Body of pancreas (tissue), 4 donors: ENCODE measurements around the gene PALLD. TPM values are rescaled to one million over a fixed set of nuclear protein-coding genes. Genes with fewer than 3 reads are reported as not detected.

Experiments
- ATAC-seq: fragments of 150-250 bp; one replicate; pipeline ENCODE4 v1.9.1; 2016
- DNase-seq, 4 donors: peaks; one replicate each; pipeline ENCODE4 v3.0.0-alpha.2; 2019
- H3K27ac ChIP-seq, 4 donors: fragments of 200-600 bp; sonication (generic); 1 replicate in 3 of 4; 2 replicates in 1 of 4; pipeline versions ENCODE4 v1.5.1 to v1.6.1; 2016 to 2019; ENCODE audit warnings: mild to moderate bottlenecking in 1 of 4, mixed read lengths in 1 of 4, moderate library complexity in 1 of 4
- H3K27me3 ChIP-seq, 2 donors: fragments of 200-600 bp; sonication (generic); one replicate each; pipeline ENCODE4 v1.6.0; 2016; ENCODE audit warnings: mild to moderate bottlenecking in 1 of 2
- H3K36me3 ChIP-seq, 2 donors: fragments of 200-600 bp; sonication (generic); replicated peaks in 1 of 2; 2 replicates each; pipeline ENCODE4 v1.5.1; 2016; ENCODE audit warnings: low read depth in 2 of 2; ENCODE audit not compliant: insufficient read depth in 1 of 2
- H3K4me1 ChIP-seq: fragments of 200-600 bp; sonication (generic); one replicate; pipeline ENCODE4 v1.6.0; 2016
- H3K4me3 ChIP-seq, 2 donors: fragments of 200-600 bp; sonication (generic); 1 replicate in 1 of 2; 2 replicates in 1 of 2; pipeline ENCODE4 v1.5.1; 2016 to 2019
- H3K9me3 ChIP-seq, 3 donors: fragments of 200-600 bp; sonication (generic); 1 replicate in 2 of 3; 2 replicates in 1 of 3; pipeline ENCODE4 v1.5.1; 2016
- CTCF ChIP-seq, 7 experiments: fragments of 450-650 bp in 4 of 7; fragments of 200-600 bp in 3 of 7; sonication (generic) in 3 of 7; IDR thresholded peaks; one replicate each; pipeline ENCODE4 v1.5.1; 2016 to 2019; ENCODE audit warnings: antibody characterized with exemption in 7 of 7
- POLR2A ChIP-seq, 3 donors: fragments of 450-650 bp; IDR thresholded peaks; one replicate each; pipeline ENCODE4 v1.6.1; 2016; ENCODE audit warnings: antibody characterized with exemption in 3 of 3, mild to moderate bottlenecking in 2 of 3
- WGBS, 2 donors: methylation state at CpG; one replicate each; pipeline ENCODE4 v1.1.5; 2017; 5-methylcytosine and 5-hydroxymethylcytosine counted together
- intact Hi-C: fragments of 100-400 bp; cut with DNase I; formaldehyde crosslinking; loops from one replicate; pipeline ENCODE4 v1.15.1; 2023
- total RNA-seq, 2 donors: library from RNA; depleted of rRNA; stranded (reverse); fragments of >200 nt; gene quantifications; one replicate each; pipeline ENCODE4 v1.1.0, GENCODE V29; 2016

PALLD gene
- total RNA-seq, 2 donors from 2014 or later, result 46.8 to 52.4 TPM

DNA sequence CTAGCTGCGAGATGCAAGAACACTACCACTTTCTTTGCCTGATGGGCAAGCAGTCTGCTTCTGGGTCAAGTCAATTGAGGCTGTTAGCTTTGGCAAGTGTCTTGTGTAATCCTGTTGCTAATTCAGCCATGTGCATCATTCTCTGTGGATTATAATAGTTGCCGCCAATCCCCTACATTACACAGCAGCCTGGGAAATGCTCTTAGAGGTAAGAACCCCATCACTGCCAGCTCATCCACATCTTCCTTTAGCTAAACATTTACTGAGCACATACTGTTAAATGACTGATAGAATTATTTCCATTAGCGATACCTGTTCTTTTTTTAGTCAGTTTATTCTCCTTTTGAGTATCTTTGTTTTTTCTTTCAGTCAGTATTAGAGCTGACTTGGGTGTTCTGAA lies 397.0 kb downstream of the PALLD start:
- Histone ChIP-seq H3K4me3 (no peak overlapping the region), H3K36me3 (no peaks in the 10 kb centered on the region), H3K27me3 (no peaks in the 10 kb centered on the region), H3K9me3 (no peaks in the 10 kb centered on the region), H3K4me1 (peaks cover 19% of the 10 kb centered on the region), H3K27ac (peak overlapping the region in 1 of 4 donors; percentile 10)
- no peak for ATAC-seq
- TF ChIP-seq POLR2A (IDR thresholded peaks at IDR 0.05), result no peak
- no peak for TF ChIP-seq CTCF (IDR thresholded peaks at IDR 0.05)
- intact Hi-C loops, result no loop called here
- DNase-seq, result no peak
- 88 to 90% methylated on average over 3 of the region's 3 CpGs for WGBS, 2 donors

- intact Hi-C loops, result no loop called here
- DNase-seq, result no peak
- Histone ChIP-seq H3K36me3 (no peaks in the 10 kb centered on the region), H3K4me1 (no peaks in the 10 kb centered on the region), H3K4me3 (no peak overlapping the region), H3K27ac (no peak overlapping the region), H3K27me3 (no peaks in the 10 kb centered on the region), H3K9me3 (no peaks in the 10 kb centered on the region)
- peak; percentile 24 for ATAC-seq
- no peak for TF ChIP-seq POLR2A (IDR thresholded peaks at IDR 0.05)
- no peak for TF ChIP-seq CTCF (IDR thresholded peaks at IDR 0.05)
- WGBS, 2 donors, result 86 to 96% methylated on average over 2 of the region's 2 CpGs
These were observed 403.2 kb downstream of the PALLD start for GRCh38 chr4:168900080-168900479.

DNA sequence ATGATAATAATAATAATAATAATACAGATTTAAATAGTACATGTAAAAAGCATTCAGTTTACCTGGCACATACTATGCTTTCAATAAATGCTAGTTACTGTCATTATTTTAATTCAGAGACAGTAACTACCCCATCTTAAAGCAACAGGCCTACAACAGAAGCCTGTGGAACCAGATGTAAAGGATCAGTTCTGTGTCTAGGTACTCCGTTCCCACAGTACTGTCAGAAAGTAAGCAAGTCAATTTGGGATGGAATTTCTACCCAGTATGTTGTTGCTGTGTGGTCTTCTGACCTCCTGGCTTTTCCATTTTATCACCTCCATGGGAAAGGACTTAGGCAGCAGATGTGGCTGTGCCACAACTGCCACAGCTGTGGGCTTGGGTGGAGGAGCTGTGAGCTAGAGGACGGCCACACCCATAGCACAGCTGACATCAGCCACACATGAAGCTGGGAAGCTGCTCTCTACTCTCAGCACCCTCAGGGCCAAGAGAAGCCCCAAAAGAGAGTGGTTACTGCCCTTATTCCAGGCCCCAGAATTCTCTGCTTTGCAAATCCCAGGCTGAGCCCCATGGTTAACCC lies 410.4 kb downstream of the PALLD start:
- no peak overlapping the region for H3K4me3 ChIP-seq
- DNase-seq (no peak), ATAC-seq (no peak)
- H3K4me1 ChIP-seq, result no peaks in the 10 kb centered on the region
- intact Hi-C loops, result no loop called here
- no peaks in the 10 kb centered on the region for H3K27me3 ChIP-seq
- 88 to 94% methylated on average over 2 of the region's 2 CpGs for WGBS, 2 donors
- H3K36me3 ChIP-seq, result no peaks in the 10 kb centered on the region
- H3K27ac ChIP-seq, result no peak overlapping the region
- H3K9me3 ChIP-seq, result no peaks in the 10 kb centered on the region
- no peak for TF ChIP-seq POLR2A (IDR thresholded peaks at IDR 0.05)

GRCh38 chr4:168908093-168908492 lies 411.2 kb downstream of the PALLD start:
- 88% methylated on average over 1 of the region's 1 CpG for WGBS, 2 donors
- Histone ChIP-seq H3K27me3 (no peaks in the 10 kb centered on the region), H3K4me3 (no peak overlapping the region), H3K27ac (no peak overlapping the region), H3K9me3 (no peaks in the 10 kb centered on the region), H3K4me1 (no peaks in the 10 kb centered on the region), H3K36me3 (peaks cover 0 to 2% of the 10 kb centered on the region in 2 donors)
- intact Hi-C loops, result no loop called here
- TF ChIP-seq CTCF (IDR thresholded peaks at IDR 0.05) (no peak), POLR2A (IDR thresholded peaks at IDR 0.05) (no peak)
- no peak for DNase-seq
- ATAC-seq, result no peak

- no peak overlapping the region for H3K27ac ChIP-seq
- ATAC-seq (no peak), DNase-seq (no peak)
- H3K4me3 ChIP-seq, result no peak overlapping the region
- H3K36me3 ChIP-seq, result peaks cover 0 to 2% of the 10 kb centered on the region in 2 donors
- TF ChIP-seq POLR2A (IDR thresholded peaks at IDR 0.05), result no peak
- TF ChIP-seq CTCF (IDR thresholded peaks at IDR 0.05), result no peak
- no peaks in the 10 kb centered on the region for H3K4me1 ChIP-seq
- no peaks in the 10 kb centered on the region for H3K9me3 ChIP-seq
- 60 to 66% methylated on average over 3 of the region's 3 CpGs for WGBS, 2 donors
- H3K27me3 ChIP-seq, result no peaks in the 10 kb centered on the region
- intact Hi-C loops, result no loop called here
These were observed 412.0 kb downstream of the PALLD start for GRCh38 chr4:168908851-168909273.
